Renal cortical epithelial cell (primary cell): ENCODE results near the gene OTOG. TPM values are rescaled to one million over a fixed set of nuclear protein-coding genes. Genes with fewer than 3 reads are reported as not detected.

Experiments used
- DNase-seq: peaks from one replicate; pipeline ENCODE4 v3.0.0-alpha.2; 2011; ENCODE audit warnings: low read depth
- total RNA-seq: library from RNA; depleted of rRNA; stranded (reverse); fragments of >200 nt; gene quantifications from 2 replicates; pipeline ENCODE4 v1.2.3, GENCODE V29; 2014

OTOG gene
- total RNA-seq, 1 donor from 2014 or later = not detected

- DNase-seq = no peak
Observed at GRCh38 chr11:17517186-17517585, 29.9 kb upstream of the OTOG start.

GRCh38 chr11:17518366-17518765 lies 28.7 kb upstream of the OTOG start:
- DNase-seq = no peak

- DNase-seq = no peak
Observed at GRCh38 chr11:17519061-17519885, 27.8 kb upstream of the OTOG start.

GRCh38 chr11:17521106-17521900 lies 25.8 kb upstream of the OTOG start:
- DNase-seq = no peak

GRCh38 chr11:17522655-17523054 lies 24.4 kb upstream of the OTOG start:
- DNase-seq = no peak

GRCh38 chr11:17524221-17524620 lies 22.8 kb upstream of the OTOG start:
- DNase-seq = no peak

GRCh38 chr11:17525570-17525969 lies 21.5 kb upstream of the OTOG start:
- peak; percentile 48 for DNase-seq

- DNase-seq = no peak
Observed at GRCh38 chr11:17526326-17526725, 20.7 kb upstream of the OTOG start.

GRCh38 chr11:17526931-17527627 lies 20.0 kb upstream of the OTOG start:
- DNase-seq = peak; percentile 40

GRCh38 chr11:17527628-17527995 lies 19.4 kb upstream of the OTOG start:
- DNase-seq = no peak

GRCh38 chr11:17528181-17528691 lies 18.8 kb upstream of the OTOG start:
- DNase-seq = peak; percentile 19

- DNase-seq = no peak
Observed at GRCh38 chr11:17528906-17529843, 17.9 kb upstream of the OTOG start.

- DNase-seq = no peak
Observed at GRCh38 chr11:17529844-17530185, 17.2 kb upstream of the OTOG start.

GRCh38 chr11:17531071-17531600 lies 15.9 kb upstream of the OTOG start:
- DNase-seq = no peak

- DNase-seq = peak; percentile 50
Observed at GRCh38 chr11:17531636-17532113, 15.4 kb upstream of the OTOG start.

GRCh38 chr11:17532784-17533183 lies 14.3 kb upstream of the OTOG start:
- no peak for DNase-seq

GRCh38 chr11:17533341-17533740 lies 13.7 kb upstream of the OTOG start:
- no peak for DNase-seq

GRCh38 chr11:17533778-17534415 lies 13.2 kb upstream of the OTOG start:
- no peak for DNase-seq

- no peak for DNase-seq
Observed at GRCh38 chr11:17535488-17535887, 11.6 kb upstream of the OTOG start.

- DNase-seq = no peak
Observed at GRCh38 chr11:17537261-17537660, 9.8 kb upstream of the OTOG start.
